Astrocyte of the spinal cord (primary cell): ENCODE results near the gene CFI.

ENCODE experiments used
- DNase-seq: peaks from one replicate; pipeline ENCODE4 v3.0.0; 2011; ENCODE audit warnings: low read depth, low spot score
- H3K4me3 ChIP-seq: 2 replicates; pipeline ENCODE4 v1.5.1; 2011; ENCODE audit warnings: low read depth, mild to moderate bottlenecking, low read length, moderate library complexity
- CTCF ChIP-seq: IDR thresholded peaks from 2 replicates; pipeline ENCODE4 v1.5.1; 2012; ENCODE audit warnings: low read depth, mild to moderate bottlenecking, low read length, inconsistent platforms
- in situ Hi-C: cut with HindIII; loops from 2 replicates; pipeline ENCODE4 v1.10.0; 2017; ENCODE audit warnings: low sequenced_read_pairs

The CFI gene

GRCh38 chr4:109833756-109834155 lies 32.0 kb upstream of the CFI start:
- no peak overlapping the region for H3K4me3 ChIP-seq
- no peak for DNase-seq
- in situ Hi-C loops: no loop called here
- no peak for TF ChIP-seq CTCF

GRCh38 chr4:109827672-109828071 lies 25.9 kb upstream of the CFI start, which contains the start of gene RRH:
RRH (plus strand) TSS chr4:109827972; CDS start chr4:109828028, 56 bp downstream.
- DNase-seq: no peak
- no peak within 1 kb of the TSS for H3K4me3 ChIP-seq

GRCh38 chr4:109826719-109827118 lies 24.9 kb upstream of the CFI start:
- DNase-seq: peak; percentile 39

More at GRCh38 chr4:109827672-109828071, 25.9 kb upstream of the CFI start, which contains the start of gene RRH:
- in situ Hi-C loops: no loop called here
- TF ChIP-seq CTCF: no peak

GRCh38 chr4:109821185-109821584 lies 19.4 kb upstream of the CFI start:
- in situ Hi-C loops: no loop called here
- no peak for TF ChIP-seq CTCF
- no peak overlapping the region for H3K4me3 ChIP-seq
- no peak for DNase-seq

More at GRCh38 chr4:109826719-109827118, 24.9 kb upstream of the CFI start:
- no peak overlapping the region for H3K4me3 ChIP-seq
- TF ChIP-seq CTCF: peak; percentile 54
- in situ Hi-C loops: no loop called here

- DNase-seq: peak; percentile 9
- no peak overlapping the region for H3K4me3 ChIP-seq
- TF ChIP-seq CTCF: no peak
- in situ Hi-C loops: no loop called here
Observed at GRCh38 chr4:109820563-109820962, 18.8 kb upstream of the CFI start.

- H3K4me3 ChIP-seq: no peak overlapping the region
- no peak for DNase-seq
- TF ChIP-seq CTCF: no peak
- in situ Hi-C loops: no loop called here
Observed at GRCh38 chr4:109818268-109818667, 16.5 kb upstream of the CFI start.

GRCh38 chr4:109816894-109817293 lies 15.1 kb upstream of the CFI start:
- TF ChIP-seq CTCF: no peak
- in situ Hi-C loops: no loop called here
- peak overlapping the region; percentile 92 for H3K4me3 ChIP-seq
- no peak for DNase-seq
